ENCODE data around the gene F5.
A peak's percentile ranks its signal among the peaks of the same experiment; 100 is the strongest.

Gene F5

DNA sequence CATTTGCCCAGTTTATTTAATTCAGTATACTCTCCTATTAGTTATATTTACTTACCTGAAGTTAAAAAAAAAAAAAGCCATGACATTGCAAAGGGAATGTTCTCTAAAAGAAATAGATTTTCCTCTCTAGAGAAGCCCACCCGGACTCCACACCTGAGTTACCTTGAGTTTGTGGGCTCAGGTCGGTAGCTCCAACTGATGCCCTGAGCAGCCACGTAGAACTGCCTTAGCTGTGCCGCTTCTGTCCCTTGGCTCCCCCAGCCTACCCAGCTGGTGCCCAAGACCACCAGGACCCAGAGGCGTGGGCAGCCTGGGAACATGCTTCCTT, 250 bp downstream of the F5 start:
- no peak for DNase-seq

DNA sequence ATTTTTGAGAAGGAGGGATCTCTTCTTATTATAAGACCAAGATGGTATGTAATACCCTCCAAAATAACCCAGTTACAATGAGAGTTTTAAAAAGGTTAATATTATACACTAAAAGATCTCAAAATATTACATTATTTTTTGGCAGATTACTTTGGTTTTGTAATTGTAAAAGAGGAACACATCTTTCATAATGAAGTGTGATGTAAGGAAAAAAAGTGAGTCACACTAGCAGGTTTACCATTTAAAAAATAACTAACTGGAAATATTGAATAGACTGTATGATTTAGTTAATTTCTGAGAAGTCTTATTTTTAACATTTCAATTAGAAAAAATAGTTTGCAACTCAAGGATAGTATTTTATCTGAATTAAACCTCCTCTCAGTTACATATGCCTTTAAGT, 1.1 kb downstream of the F5 start:
- DNase-seq, result no peak

DNA sequence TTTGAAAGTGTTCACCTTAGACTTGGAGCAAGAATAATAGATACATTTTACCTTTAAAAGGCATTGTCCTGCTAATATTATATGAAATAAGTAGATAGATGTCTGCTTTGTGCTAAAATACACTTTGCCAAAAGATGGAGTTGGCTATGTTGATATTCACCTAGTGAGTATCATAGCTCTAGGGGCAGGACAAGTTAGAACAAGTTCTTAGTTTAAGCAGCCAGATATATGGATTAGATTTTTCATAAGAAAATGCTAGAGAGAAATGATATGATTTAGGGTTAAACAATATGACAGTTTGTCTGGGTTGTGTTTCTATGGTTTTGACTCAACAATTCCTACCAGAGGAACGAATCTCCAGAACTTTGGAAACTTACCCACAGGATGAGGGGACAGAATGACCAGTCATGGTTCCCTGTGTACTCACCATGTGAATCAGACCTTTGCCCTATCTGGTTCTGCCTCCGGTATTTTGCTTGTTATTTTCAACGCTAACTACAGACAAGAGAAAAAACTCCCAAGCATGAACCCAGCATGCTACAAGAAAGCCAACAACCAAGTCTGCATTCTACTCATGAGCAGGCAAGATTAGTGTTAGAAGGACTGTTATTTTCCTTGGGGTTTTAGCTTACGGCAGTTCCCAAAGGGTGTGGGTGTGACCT, 1.7 kb downstream of the F5 start:
- no peak for DNase-seq

DNA sequence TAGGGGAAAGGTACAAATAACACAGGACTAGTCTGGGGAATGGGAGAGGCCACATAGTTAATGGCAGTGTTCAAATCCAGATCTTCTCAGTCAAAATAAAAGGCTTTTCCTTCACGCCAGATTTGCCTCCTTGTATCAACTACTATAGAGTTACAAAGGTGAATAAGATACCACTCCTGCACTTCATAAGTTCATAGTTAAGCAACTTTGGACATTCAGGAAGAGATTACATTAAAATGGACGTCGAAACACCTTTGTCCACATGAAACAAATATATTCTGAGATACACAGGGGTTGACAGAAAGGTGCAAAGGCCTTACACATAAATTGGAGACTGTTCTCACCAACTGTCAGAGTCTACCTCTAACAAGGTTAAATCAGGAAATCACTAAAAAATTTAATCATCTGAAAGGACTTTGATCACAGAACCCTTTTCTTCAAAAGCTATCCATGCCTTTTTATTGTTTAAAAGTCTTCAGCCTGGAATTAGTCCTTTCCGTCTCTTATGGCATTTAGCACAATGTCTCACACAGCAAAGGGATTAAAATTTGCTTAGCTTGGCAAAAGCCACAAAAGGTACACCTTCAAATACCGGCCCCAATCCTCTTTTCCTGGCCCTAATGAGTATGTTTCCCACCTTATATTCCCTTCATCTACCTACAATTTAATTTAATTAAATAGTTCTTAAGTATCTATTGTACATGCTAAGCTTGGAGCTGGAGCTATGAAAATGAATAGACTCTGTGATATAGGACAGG, 8.1 kb downstream of the F5 start:
- DNase-seq, result no peak

DNA sequence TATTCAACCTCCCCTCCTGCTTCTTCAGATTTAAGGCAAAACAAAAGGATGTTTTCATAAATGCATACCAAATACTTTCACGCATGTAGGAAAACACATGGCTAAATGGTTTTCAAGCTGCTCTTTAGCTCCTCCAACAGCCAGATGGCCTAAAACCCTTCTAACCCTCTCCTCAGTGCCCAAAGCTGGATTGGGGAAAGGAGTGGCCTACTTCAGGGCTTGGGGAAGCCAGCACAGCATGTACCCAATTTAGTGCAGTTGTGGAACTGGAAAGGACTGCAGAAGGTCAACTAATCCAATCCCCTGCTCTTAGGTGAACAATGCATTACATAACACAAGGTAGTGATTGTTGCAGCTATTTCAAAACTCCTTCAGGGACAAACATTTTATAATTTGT, 9.3 kb downstream of the F5 start:
- DNase-seq, result no peak

DNA sequence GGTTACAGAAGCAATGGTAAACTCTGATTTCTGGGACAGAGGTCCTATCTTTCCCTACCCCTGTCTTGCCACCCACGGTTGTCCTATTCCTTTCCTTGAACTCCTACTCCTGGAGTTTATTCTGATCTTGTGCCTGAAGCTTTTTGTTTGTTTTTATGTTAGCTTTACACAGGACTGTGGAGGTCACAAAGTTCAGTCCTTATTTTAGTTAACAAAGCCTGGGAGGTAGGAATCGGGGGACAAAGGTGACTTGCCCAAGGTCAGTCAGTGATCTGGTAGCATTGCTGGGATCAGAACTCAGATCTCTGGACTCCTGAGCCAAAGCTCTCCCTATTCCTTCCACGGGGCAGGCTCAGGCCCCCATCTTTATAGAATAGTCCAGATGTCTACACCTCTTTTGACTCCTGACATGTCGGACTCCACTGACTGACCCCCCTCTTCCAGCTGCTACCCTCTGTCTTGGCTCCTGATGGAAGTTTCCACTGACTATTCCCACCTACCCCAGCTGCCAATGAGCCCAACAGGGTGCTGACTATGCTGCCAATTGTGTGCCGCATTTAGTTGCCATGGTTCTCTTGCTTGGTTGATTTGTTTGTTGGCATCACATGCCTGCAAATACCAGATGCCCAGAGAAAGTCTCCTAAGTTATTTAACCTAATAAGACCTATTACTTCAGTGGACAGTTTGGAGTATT, 9.9 kb downstream of the F5 start:
- no peak for DNase-seq

DNA sequence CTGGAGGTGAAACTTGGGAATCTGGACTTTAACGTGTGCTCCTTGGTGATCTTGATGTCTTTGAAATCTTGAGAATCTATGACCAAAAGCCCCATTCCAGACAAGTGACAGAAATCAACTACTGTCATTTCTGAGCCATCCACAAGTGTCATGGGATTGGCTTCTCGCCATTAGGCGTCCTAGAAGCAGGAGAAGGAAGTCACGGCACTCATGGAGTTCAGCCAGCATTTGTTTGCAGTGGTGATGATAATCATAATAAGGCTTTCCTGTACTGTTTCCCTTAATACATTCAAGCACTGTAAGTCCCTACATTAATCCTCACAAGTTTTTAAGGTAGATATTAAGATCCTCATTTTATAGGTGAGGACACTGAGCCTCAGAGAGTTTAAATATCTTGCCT, 11.9 kb downstream of the F5 start:
- no peak for DNase-seq

DNA sequence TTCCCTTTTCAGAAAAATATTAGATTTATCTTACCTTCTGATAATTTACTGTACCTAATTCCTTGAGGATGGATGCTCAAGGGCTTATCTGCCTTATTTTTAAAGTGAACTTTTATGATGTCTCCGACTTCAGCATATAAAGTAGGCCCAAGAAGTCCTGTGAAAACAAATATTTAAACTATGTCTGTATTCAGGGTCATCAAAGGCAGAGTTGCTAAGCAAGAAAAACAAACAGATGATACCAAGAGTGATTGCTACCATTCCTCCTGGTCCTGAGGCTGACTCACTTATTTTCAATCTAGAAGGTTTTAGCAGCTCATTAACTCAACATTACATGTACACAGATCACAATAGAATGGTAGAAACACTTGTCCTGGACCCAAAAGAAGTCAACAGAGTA, 14.1 kb downstream of the F5 start:
- no peak for DNase-seq

DNA sequence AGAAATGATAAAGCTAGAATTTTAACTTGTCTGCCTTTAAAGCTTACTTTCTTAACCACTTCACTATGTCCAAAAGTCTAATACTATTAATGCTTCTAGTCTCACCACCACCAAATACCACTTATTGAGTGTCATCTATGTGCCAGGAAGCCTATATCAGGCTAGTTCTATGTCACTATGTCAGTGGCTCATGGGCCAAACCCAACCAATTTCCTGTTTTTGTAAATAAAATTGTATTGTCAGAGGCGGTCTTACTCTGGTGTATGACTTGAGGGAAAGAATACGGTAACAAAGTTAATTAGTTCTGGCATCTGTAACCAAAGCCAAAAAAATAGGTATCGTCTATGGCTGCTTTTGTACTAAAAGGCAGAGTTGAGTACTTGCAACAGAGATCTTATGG, 14.8 kb downstream of the F5 start:
- DNase-seq, result no peak

DNA sequence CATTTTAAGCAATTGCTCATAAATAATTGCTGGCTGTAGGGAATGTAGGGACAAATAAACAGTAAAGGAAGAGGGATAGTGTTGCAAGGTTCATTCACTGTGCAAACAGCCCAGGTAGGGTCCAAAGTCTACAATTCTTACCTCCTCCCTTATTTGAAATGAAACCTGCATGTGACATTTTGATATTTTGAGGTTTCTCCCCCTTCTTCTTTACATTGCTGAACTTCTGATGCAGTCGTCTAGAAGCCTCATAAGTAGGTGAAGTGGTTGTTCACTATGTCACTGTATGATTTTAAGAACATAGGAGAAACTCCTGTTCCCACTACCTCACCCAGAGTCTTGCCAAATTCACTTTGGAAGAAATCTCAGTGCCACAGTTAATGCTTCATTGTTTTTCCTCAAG, 16.1 kb downstream of the F5 start:
- DNase-seq, result no peak

DNA sequence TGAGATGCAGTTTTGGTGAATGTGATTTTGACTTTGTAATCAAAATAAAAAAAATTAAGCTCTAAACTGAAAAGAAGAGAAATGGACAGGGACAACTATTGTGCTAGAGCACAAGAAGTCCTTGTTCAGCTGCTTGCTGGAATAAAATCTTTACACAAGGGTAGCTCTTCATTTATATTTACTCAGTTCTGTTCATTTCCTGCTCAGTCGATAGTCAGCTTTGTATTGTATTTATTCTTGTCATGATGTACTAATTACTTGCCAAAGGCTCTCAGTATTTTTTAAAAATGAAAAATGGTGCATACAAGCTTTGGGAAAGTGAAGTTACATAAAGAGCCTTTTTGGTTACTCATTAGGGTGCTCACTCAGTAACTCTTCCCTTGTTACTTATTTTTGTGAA, 17.8 kb downstream of the F5 start:
- no peak for DNase-seq

DNA sequence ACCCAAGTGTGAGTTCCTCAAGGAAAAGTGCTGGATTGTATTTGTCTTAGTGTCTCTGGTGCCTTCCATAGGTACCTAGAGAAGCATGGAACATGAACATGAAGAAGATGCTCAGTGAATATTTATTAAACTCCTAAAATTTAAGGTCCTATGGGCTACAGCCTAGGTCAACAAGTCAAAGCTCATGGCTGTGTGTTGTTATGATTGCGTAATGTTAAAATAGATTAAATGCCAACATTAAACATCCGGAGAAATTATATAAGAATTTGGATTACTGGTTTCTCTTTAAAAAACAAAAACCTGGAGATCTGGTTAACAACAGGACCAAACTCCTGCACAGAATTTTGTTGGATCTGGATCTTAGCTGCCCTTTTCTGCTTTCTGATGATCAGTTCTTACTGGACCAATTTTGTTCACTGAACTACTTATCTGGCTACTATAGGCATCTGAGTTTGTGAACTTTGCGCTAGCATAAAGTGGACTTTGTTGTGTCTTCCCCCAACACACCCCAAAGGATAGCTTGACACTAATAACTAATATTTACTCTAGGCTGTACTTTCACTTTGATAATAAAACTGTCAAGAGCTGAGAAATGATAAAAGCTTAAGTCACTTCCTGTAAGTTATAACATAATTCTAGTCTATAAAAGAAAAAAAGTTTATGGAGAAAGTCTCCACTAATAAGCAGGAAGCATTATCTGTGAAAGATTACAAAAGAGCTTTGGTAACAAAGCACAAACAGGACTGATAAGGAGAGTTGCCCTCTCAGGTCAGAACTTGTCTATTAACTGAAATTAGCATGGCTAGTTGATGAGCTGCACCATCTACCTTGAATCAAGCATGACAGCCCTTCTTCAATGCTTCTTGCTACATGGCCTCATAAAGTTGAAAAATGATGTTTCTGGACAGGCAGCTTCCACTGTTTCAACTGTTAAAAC, 20.7 kb downstream of the F5 start:
- DNase-seq, result no peak

DNA sequence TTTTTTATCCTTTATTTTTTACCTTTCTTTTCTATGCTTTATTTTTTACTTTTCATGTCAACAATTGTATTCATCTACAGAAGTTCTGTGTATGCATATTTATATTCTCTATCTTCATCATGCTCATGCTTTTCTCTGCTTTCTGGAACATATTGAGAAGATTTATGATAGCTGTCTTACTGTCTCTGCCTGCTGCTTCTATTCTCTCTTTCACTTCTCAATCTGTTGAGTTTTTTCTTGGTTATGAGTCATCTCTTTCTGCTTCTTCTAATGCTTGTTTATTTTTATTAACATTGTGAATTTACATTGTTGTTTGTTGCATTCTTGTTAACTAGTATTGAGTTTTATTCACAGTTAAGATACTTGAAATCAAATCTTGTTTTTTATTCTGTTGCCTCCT, 22.6 kb downstream of the F5 start:
- DNase-seq, result no peak

DNA sequence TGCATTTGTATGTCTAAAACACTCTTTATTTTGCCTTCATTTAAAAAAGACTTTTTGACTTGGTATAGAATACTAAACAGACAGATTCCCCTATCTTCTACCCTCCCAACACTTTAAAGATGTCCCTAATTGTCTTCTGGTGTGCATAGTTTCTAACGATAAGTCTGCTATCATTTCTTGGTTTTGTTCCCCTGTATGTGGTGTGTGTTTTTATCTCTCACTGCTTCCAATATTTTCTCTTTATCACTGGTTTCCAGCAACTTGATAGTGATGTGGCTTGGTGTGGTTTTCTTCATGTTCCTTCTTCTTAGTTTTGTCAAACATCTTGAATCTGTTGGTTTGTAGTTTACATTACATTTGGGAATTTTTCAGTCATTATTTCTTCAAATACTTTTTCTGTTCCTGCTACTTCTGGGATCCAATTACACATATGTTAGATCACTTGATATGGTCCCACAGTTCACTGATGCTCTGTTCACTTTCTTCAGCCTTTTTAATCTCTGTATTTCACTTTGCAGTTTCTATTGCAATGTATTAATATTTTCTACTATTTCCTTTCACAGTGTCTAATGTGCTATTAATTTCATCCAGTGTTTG, 23.2 kb downstream of the F5 start:
- DNase-seq, result no peak

DNA sequence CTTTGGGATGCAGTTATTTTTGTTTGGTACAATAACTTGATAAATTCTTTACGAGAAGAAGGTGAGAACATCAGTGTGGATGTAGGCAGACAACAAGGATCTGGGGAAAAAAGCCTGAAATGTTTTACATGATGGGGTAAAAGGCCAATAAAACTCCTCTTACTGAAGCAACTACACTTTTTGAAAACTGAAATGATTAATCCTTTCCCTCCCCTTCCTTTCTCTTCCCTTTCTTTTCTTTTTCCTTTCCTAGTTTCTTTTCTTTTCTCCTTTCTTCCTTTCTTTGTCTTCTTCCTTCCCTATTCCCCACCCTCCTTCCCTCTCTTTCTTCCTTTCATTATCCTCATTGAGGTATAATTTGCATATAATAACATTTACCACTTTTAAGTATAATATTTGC, 24.6 kb downstream of the F5 start:
- no peak for DNase-seq

DNA sequence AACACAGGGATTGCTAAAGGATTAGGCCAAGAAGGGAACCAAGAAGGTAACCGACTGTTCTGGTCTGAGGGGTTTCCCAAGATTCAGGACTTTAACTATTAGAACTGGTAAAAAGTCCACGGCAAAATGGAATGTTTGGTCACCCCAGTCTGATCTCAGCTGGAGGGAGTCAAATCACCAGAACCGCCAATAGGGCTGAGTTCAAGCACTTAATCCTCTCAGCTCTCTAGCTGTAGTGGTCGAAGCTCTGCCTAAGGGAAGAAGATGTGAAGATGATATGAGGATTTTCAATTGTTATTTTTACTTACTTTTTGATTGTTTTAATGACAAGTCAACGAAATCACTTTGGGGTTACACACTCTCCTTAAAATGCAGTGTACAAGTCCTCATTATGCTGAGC, 29.1 kb downstream of the F5 start:
- no peak for DNase-seq

DNA sequence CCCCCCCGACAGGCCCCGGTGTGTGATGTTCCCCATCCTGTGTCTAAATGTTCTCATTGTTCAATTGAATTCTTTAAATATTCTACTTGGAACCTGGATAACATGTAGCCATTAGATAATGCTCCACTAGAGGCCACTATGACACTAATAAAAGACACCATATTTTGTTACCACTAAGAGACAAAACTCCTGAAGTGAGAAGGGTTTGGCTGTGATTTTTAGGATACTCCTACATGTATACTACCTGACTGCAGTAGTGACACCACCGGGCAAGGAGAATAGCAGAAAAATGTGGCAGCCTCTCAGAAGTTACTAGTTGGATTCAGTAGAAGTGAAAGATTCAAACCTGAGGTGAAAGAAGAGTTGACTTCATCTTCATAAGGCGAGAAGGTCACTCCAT, 36.0 kb downstream of the F5 start:
- no peak for DNase-seq

DNA sequence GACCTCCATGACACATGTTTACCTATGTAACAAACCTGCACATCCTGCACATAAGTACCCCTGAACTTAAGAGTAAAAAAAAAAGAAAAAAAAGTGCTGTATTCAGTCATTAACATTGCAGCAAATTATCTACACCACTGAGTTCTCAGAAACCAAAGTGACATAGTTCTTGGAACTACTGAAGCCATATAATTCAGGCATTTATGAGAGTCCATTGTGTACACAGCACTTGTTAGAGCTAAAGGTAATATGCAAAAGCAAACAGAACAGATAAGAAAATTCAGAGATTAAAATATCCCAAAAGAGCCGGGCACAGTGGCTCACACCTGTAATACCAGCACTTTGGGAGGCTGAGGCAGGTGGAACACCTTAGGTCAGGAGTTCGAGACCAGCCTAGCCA, 38.0 kb downstream of the F5 start:
- DNase-seq, result no peak

DNA sequence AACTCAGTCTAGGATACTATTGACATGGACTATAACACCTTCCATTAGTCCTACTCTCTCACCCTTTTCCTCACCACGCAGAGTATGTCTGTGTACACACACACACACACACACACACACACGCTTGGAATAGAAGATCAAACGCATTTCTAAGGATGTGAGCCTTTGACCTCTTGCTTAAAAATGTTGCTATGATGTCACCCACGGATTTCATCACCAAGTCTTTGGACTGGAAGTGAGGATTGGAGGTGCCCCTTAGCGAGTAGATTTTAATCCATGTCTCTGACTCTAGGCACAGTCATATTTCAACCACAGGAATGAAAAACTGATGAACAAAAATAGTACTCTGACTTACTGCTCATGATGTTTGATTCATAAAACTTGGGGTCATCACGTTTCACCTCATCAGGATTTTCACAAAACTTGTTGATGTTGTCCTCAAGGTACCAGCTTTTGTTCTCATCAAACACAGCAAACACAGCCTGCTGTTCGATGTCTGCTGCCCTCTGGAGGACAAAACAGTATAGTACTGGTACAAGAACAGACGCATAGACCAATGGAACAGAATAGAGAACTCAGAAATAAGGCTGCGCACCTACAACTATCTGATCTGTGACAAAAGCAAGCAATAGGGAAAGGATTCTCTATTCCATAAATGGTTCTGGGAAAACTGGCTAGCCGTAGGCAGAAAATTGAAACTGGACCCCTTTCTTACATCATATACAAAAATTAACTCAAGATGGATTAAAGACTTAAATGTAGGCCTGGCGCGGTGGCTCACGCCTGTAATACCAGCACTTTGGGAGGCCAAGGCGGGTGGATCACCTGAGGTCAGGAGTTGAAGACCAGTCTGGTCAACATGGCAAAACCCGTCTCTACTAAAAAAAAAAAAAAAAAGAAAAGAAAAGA, 39.9 kb downstream of the F5 start:
- DNase-seq, result peak in 1 of 4 experiments; percentile 7

DNA sequence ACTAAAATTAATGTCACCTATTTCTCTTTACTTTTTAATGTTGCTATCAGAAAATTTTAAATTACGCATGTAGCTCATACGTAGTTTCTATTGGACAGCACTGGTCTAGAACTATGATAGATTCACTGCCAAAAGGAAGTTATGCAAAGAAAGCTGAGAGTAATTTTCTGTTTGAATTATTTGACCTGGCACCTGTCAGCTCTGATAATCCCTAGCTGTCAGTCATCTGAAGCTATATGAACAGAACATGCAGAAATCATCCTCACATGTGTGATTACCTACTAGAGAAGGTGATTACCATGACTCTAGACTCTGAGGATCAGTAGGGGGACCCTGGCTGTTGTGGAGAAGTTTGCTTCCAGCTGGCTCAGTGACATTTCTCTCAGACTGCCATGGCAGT, 40.8 kb downstream of the F5 start:
- no peak for DNase-seq

DNA sequence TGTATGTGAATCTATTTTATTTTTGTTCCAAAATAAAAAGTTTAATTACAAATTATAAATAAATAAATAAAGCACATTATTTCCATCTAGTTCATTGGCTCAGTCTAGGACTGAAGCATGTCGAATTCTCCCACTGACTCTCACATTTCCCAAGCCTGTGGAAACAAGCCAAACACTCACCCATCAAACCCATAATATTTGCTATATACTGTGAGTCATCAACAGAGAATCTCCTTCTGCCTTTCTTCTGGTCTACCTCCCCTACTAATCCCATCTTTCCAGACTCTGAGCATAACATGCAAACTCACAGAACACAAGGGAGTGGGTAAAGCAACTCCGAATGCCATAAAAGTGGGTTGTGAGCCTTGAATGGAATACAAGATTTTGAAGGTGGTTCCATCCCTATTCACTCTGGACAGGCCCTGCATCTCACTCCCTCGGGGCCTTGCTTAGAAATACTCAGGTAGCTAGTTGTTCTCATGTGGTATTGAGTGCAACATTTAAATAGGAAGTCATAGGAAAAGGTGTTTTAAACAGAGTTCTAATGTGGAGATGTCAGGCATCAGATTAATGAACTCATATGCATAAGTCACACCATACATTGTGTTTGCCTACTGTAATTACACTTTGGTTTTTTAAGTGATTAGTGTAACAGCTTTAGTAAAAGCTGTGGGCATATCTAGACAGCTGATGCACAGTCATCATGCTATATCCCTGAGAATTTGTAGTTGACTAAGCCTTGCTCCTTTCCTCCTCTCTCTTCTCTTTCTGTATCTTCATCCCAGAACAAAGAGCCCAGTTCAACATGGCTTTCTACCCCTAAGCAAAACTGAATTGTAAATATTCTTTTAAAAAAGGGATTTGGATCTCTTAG, 47.0 kb downstream of the F5 start:
- DNase-seq, result no peak
